ENCODE measurements around the gene TMEM235. TPM values are rescaled to one million over a fixed set of nuclear protein-coding genes. Genes with fewer than 3 reads are reported as not detected.

Gene TMEM235
- total and polyA plus RNA-seq, 9 of the 15 experiments (the other 6 are each of a cell fraction or from before 2014, with no cell fraction given), result not detected

- no peak for TF ChIP-seq E2F8 (IDR thresholded peaks at IDR 0.05; ENCODE audit: low read depth, partially characterized antibody)
- TF ChIP-seq SUPT5H (IDR thresholded peaks at IDR 0.05), result no peak
- TF ChIP-seq JUND (IDR thresholded peaks at IDR 0.05; ENCODE audit: borderline replicate concordance, low read depth, low read length), result peak; percentile 47; the same call in 1 of the 2 replicates
- TF ChIP-seq JUND (tag; IDR thresholded peaks at IDR 0.05; ENCODE audit: borderline replicate concordance, low read depth, low read length), result peak; percentile 96; the same call in 2 of the 3 replicates
- TF ChIP-seq PCBP1 (IDR thresholded peaks at IDR 0.05; ENCODE audit: low read depth, low read length, poor library complexity, severe bottlenecking), result no peak
- no peak for TF ChIP-seq HNRNPH1 (optimal IDR thresholded peaks at IDR 0.05; ENCODE audit: low read depth, low read length)
- TF ChIP-seq ZNF239 (CRISPR knock-in tag; IDR thresholded peaks at IDR 0.05), result peak; percentile 99
- TF ChIP-seq CHD4 (IDR thresholded peaks at IDR 0.05; ENCODE audit: insufficient read depth, insufficient replicate concordance, low read depth, low read length, poor library complexity, severe bottlenecking), result no peak
- TF ChIP-seq CTCF (IDR thresholded peaks at IDR 0.05 in 2 of 3, conservative IDR thresholded peaks at IDR 0.05 in 1 of 3; ENCODE audit: insufficient read depth in 2 of 3, low read depth in 1 of 3, low read length in 3 of 3), result no peak
- TF ChIP-seq FUS (optimal IDR thresholded peaks at IDR 0.05; ENCODE audit: low read depth, low read length), result no peak
- peak; percentile 80; the same call in 1 of the 2 replicates for TF ChIP-seq NCOA1 (IDR thresholded peaks at IDR 0.05; ENCODE audit: low read depth)
- peak; percentile 93 for TF ChIP-seq NFIX (CRISPR knock-in tag; IDR thresholded peaks at IDR 0.05; ENCODE audit: low read depth)
- no peak for TF ChIP-seq EGR1 (conservative IDR thresholded peaks at IDR 0.05)
- TF ChIP-seq ZBTB12 (CRISPR knock-in tag; IDR thresholded peaks at IDR 0.05), result peak; percentile 98
- peak; percentile 87 for TF ChIP-seq CREB1 (IDR thresholded peaks at IDR 0.05)
- peak; percentile 88 for TF ChIP-seq CREB1 (CRISPR knock-in tag; IDR thresholded peaks at IDR 0.05)
- TF ChIP-seq EWSR1 (IDR thresholded peaks at IDR 0.05; ENCODE audit: borderline replicate concordance, low read depth, partially characterized antibody), result no peak
- no peak for TF ChIP-seq MAFF (IDR thresholded peaks at IDR 0.05; ENCODE audit: low read length)
- peak; percentile 99 for TF ChIP-seq ZBTB17 (CRISPR knock-in tag; IDR thresholded peaks at IDR 0.05)
- TF ChIP-seq CBX1 (IDR thresholded peaks at IDR 0.05; ENCODE audit: low read depth), result no peak
- TF ChIP-seq HDAC2 (IDR thresholded peaks at IDR 0.05), result no peak
- peak; percentile 95 for TF ChIP-seq MXD1 (CRISPR knock-in tag; IDR thresholded peaks at IDR 0.05; ENCODE audit: borderline replicate concordance, poor library complexity, severe bottlenecking)
- no peak for TF ChIP-seq SMC3 (conservative IDR thresholded peaks at IDR 0.05; ENCODE audit: insufficient read depth, low read depth, low read length)
Observed at GRCh38 chr17:78272181-78272913, 40.9 kb downstream of the TMEM235 start (continued).
